GM18951 (cell line): ENCODE data around the gene PITPNM1.
"Not testable (repeated sequence)": the region's sequence is repeated elsewhere in the genome, so short reads cannot be mapped to it uniquely, and the experiment has no call there.

Experiments used
- POLR2A ChIP-seq: IDR thresholded peaks from 4 replicates; pipeline ENCODE4 v1.6.1; 2011; ENCODE audit warnings: mild to moderate bottlenecking; ENCODE audit not compliant: insufficient read length, insufficient read depth; ENCODE audit errors: extremely low read depth
- in situ Hi-C: fragments of 300-500 bp; cut with MboI; formaldehyde crosslinking; loops from one replicate; pipeline ENCODE4 v1.12.0; 2022; ENCODE audit warnings: low sequenced_read_pairs, mixed read lengths, inconsistent platforms; ENCODE audit not compliant: unreplicated experiment

PITPNM1 gene

DNA sequence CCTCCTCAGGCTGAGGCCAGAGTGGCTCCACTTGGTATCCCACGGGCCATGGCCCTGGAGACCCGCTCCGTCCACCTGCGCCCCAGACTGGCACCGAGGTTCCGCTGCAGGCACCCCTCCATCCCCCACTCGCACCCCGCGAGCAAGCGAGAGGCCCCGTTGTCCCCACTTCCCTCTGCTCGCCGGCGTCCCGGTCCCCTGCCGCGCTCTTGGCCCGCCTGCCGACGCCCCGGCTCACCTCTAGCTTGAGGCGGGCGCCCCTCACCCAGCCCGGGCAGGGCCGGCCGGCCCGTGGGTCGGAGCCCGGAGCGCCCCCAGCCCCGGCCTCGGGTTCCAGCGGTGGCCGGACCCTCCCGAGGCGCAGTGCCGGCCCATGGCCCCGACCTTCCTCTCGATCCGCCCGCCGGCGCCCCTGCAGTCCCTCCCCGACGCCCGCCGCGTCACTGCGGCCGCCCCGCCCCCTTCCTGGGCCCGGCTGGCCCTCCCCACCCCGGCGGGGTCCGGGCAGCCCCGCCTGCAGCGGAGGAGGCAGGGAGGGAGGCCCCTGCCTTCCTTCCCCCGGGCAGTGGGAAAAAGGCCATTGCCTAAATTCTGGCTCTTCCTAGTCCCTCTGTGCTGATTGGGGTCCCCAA lies at the start of gene PITPNM1:
TSS of gene PITPNM1 (minus strand) at position 414 of the 632 bp plus-strand sequence. CDS start 1,183 bp downstream, outside the sequence.
- in situ Hi-C loops = no loop called here
- peak; percentile 64 for TF ChIP-seq POLR2A

GRCh38 chr11:67551697-67552096 lies 46.5 kb upstream of the PITPNM1 start:
- in situ Hi-C loops = not testable (repeated sequence)

- TF ChIP-seq POLR2A = no peak
- in situ Hi-C loops = no loop called here
These were observed 46.0 kb upstream of the PITPNM1 start for GRCh38 chr11:67551127-67551526.

DNA sequence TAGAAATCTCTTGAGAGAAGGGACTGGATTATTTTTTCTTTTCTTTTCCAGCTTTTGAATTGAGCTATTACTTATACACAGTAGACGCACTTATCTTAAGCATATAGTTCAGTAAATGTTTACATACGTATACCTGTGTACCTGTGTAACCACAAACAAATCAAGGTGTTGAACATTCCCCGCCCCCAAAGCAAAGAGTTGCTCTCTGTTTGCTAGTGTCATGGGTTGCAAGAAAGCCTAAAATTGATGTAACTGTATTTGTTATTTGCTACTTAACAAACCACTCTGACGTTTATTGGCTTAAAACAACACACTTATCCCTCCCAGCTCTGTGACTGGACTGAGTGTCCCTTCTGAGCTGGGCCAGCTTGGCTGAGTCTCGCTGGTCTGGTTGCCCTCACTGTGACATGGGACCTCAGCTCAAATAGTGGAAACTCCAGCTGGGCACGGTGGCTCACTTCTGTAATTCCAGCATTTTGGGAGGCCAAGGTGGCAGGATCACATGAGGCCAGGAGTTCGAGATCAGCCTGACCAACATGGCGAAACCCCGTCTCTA lies 43.5 kb upstream of the PITPNM1 start:
- TF ChIP-seq POLR2A = no peak
- in situ Hi-C loops = no loop called here

DNA sequence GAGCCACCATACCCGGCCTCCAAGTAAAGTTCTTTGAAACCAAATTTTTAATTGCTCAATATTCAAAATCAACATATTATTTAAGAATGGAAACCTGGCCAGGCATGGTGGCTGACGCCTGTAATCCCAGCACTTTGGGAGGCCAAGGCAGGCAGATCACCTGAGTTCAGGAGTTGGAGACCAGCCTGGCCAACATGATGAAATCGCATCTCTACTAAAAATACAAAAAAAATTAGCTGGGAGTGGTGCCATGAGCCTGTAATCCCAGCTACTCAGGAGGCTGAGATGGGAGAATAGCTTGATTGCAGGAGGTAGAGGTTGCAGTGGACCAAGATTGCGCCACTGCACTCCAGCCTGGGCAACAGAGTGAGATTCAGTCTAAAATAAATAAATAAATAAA lies 42.9 kb upstream of the PITPNM1 start:
- in situ Hi-C loops = not testable (repeated sequence)

- in situ Hi-C loops = no loop called here
- no peak for TF ChIP-seq POLR2A
These were observed 40.1 kb upstream of the PITPNM1 start for GRCh38 chr11:67545280-67545679.

DNA sequence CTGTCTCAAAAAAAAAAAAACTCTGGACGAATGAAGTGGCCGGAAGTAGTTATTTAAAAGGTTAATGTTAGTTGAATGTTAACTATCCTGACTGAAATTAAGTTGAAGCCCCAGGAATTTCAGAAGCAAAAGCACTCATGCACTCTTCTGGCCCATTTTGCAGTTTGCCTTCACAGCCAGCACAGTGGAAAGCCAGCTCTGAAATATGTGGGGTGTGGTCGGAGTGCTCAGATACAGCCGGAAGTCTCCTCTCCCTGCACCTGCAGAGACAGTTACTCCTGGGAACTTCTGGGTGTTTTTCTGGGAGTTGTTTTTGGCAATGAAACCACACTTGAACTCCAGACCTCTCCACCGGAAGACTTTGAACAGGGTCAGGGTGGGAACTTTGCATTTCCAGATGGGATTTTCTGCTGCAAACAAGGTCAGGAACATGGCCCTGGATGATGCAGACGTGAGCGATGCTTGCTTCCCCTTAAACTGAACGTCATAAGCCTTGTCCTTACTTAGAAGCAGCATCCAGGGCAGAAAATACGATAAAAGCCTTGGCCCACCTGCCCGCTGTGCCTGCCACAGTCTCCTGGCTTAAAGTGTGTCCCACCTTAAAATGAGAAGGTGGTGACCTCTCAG lies 39.6 kb upstream of the PITPNM1 start:
- TF ChIP-seq POLR2A = no peak
- in situ Hi-C loops = no loop called here

DNA sequence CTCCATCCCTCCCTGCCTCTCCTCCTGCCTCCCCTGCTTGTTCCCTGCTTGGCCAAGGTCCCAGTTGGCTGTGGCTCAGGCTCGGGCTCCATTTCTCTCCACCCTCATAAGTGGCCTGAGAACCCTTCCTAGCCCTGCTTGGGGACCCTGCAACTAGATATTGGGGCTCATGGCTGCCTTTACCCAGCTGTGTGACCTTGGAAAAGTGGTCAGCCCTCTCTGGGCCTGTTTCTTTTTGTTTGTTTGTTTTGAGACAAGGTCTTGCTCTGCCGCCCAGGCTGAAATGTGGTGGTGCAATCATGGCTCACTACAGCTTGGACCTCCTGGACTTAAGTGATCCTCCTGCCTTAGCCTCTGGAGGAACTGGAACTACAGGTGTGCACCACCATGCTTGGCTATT lies 38.4 kb upstream of the PITPNM1 start:
- TF ChIP-seq POLR2A = no peak
- in situ Hi-C loops = no loop called here

DNA sequence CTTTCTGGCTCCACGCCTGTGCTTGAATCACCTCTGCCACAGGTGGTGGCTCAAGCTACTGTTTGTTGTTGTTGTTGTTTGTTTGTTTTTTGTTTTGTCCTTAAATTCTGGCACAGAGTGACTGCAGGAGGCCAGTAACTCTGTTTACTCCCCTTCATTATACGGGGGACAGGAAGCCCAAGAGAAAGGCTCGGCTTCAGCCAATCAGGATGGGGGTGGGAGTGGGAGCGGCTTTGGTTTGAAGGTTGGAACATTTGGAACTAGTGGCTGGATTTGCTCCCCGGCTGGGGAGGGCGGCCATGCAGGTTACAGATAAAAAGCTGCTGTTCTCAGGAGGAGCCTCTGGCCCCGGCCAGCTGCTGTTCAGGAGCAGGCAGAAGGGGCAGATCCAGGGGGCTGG lies 37.8 kb upstream of the PITPNM1 start:
- no peak for TF ChIP-seq POLR2A
- in situ Hi-C loops = no loop called here

- no peak for TF ChIP-seq POLR2A
- in situ Hi-C loops = no loop called here
These were observed 37.0 kb upstream of the PITPNM1 start for GRCh38 chr11:67542169-67542568.

- no peak for TF ChIP-seq POLR2A
- in situ Hi-C loops = no loop called here
These were observed 36.0 kb upstream of the PITPNM1 start for GRCh38 chr11:67541198-67541597.

DNA sequence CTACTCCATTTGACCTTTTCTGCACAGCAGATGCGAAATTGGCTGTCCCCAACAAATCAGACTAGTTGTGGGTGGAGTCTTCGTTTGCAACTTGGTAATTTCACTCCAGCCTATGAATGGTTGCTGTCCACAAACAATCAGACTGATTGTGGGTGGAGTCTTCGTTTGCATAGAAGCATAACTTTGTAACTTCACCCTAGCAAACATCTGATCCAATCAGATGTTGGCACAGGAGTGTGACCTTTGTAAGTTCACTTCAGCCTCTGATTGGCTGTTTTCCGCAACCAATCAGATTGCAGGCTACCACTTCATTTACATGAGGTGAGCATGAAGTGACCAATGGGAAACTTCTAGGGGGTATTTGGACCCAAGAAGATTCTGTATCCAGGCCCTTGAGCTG lies 34.4 kb upstream of the PITPNM1 start:
- no peak for TF ChIP-seq POLR2A
- in situ Hi-C loops = no loop called here

- in situ Hi-C loops = no loop called here
These were observed 33.8 kb upstream of the PITPNM1 start for GRCh38 chr11:67538823-67539505.

DNA sequence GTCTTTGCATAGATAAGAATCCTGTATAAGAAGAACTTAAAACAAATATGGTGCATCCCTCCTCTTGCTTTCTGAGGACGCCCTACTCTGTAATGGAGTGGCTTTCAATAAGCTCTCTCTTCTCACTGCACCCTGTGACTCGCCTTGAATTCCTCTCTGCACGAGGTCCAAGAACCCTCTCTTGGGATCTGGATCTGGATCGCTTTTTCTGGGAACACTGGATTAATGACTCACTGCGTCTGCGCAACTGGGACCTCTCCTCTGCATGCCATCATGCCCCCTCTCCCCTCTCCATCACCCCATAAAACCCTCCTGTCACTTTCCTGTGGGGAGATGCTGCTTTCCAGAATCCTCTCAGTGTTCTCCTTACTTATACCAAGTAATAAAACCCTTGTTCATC lies 33.1 kb upstream of the PITPNM1 start:
- TF ChIP-seq POLR2A = no peak
- in situ Hi-C loops = no loop called here

More at GRCh38 chr11:67538823-67539505, 33.8 kb upstream of the PITPNM1 start:
- TF ChIP-seq POLR2A = no peak
